ENCODE results near the gene DIO2.

The DIO2 gene

DNA sequence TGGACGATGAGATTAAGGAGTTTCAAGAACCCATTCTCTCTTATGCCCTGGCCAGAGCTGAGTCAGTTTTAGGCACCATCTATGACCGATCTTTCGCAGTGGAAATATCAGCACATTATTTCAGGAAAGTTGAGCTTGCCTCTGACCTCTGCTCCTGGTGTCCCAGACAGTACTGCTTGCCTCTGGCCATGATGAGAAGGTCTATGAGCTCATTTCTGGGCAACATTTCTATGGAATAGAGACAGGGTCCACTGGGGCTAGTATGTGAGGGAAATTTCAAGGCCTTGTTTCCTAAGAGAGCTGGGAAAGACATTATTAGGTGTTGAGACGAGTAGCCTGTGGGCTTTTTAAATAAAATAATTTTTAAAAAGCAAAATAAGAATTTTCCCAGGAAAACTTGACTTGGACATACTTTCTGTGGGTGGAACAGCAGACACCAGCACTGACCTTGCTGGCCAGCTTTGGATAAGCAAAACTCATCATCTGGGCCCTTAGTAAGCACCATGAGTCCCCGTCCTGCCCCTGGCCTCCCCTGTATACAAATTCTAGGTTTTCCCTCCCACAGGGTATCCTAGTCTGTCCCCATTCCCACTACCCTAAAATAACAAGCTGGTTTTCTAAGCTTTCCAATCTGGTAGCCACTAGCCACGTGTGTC is 43.4 kb downstream of the DIO2 start:
- DNase-seq: no peak

DNA sequence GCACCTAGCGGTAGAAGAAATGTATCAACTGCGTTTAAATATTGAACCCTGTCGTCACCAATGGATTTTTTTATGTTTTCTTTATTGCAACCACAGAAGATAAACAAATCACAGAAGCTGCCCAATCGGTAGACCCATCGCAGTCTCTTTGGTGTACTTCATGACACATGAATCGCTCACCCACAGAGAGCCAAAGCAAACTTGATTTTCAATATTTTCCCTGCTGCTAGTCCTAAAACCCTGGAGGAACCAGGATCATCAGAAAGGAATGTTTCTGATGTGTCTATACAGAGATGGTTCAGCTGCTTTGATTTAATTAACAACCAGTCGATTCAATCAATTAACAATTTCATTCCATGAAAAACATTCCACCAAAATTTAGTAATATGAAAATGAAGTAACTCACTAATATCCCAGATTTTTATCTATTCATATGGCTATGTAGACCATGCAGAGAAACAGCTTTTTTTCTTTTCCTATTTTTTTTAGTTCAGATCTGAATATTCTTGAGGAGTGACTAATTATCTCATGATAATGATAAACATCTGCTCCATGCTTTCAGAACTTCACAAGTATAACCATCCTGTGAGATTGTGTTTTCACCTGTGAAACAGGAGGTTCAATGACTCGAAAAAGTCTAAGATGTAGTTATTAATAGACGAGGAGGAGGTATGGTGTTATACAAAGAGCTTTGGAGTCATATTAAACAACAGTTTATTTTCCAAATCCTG is 46.1 kb downstream of the DIO2 start:
- DNase-seq: no peak

DNA sequence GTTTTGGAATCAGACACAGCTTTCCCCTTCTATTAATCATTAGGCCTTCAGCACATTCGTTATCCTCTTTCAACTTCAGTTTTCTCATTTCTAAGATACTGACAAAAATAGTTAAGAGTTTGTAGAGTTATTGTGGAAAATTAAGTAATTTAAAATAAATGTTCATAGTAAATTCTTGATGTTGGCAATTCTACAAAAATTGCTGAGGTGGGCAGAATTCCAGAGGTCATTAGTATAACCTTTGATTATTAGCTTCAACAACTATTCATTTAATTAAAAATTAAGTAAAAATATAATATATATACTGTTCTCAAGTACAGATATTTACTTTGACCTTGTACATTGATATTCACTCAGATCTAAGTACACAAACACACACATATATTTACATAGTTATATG is 58.5 kb downstream of the DIO2 start:
- DNase-seq: no peak

GRCh38 chr14:80152166-80152565 is 59.1 kb downstream of the DIO2 start:
- no peak for DNase-seq

DNA sequence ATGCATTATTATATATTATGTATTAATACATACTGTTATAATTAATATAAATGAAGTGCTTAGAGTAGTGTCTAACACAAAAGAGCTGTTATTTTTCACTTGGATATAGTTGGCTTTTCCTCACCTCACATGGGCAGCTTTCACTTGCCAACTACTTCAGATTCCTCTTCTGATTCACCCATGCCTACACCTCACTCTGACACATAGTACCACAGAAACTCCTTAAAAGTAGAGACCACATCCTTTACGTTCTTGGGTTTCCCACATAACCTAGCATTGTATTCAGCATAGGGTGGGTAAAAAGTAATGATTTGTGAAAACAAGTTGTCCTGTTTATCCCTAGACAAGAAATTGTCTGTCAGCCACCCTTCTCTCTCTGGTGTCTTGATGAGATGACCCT is 61.0 kb downstream of the DIO2 start:
- no peak for DNase-seq

Data from SHP77 treated with DMSO at 0.1 percent for 48 hours (cell line).